Putamen (tissue), 1 donor: Measurements from ENCODE around the gene TIE1.
A peak's percentile ranks its signal among the peaks of the same experiment; 100 is the strongest.

ENCODE experiments used
- DNase-seq: peaks from one replicate; pipeline ENCODE4 v3.0.0-alpha.2; 2016; ENCODE audit warnings: low spot score

Gene TIE1

DNA sequence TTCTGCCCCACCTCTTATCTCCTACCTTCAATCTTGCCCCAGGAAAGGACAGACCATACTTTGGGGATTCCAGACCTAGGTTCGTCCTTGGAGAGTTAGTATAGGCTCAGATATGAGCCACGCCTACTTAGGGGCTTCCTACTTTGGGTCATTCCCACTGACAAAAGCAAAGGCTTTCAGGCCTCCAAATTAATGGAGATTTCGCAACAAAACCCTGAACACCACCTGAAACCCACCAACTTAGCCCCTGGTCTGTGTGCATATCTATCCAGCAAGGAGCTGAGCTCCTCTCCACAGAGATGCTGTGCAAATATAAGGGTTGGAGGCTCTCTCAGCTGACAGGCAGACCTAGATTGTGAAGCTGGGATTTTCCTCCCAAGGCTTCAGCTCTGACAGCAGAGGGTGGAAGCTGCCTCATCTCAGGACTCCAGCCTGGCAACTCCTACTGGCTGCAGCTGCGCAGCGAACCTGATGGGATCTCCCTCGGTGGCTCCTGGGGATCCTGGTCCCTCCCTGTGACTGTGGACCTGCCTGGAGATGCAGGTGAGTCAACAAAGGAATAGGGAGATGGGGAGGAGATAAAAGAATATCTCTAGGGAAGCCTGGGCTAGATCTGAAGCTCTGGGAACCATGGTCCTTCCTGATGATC is 38.9 kb downstream of the TIE1 start:
- no peak for DNase-seq

DNA sequence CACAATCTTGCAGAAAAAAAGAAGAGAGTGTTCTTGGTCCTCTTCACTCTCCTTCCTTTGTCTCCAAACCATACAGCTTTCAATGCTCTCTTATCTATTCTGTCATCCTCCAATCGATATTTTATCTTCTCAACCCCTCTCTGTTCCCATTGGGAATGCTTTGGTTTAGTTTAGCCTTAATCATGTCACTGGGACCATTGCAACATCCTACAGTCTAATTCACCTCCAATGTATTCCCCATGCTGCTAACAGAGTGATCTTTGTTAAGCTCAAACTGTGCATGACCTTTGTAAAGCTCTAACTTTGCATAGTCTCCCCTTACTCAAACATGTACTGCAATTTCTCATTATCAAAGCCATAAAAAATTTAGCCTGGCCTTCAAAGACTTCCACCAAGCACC is 39.8 kb downstream of the TIE1 start:
- DNase-seq, result no peak

DNA sequence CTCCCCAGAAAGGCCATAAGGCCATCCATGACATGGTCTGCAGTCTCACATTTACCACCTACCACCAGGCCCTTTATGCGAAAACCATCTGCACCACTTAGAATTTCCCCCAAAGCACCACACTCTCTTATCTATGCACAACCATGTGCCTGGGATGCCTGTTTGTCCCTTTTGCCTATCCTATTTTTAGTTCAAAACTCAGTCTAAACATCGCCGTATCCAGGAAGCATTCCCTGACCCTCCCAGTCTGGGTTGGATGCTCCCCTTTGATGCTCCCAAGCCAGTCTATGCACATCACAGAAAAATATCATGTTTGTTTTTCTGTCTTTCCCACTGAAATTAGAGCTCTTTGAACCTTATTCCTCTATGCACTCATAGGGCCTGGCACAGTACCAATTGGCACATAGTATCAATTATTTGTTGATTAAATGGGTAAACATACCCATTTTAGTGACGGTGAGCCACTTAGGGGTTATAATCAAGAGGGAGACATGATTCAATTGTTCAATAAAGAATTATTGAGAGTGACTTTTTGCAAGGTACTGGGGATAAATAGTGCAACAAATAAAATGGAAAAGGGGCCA is 43.6 kb downstream of the TIE1 start:
- no peak for DNase-seq

DNA sequence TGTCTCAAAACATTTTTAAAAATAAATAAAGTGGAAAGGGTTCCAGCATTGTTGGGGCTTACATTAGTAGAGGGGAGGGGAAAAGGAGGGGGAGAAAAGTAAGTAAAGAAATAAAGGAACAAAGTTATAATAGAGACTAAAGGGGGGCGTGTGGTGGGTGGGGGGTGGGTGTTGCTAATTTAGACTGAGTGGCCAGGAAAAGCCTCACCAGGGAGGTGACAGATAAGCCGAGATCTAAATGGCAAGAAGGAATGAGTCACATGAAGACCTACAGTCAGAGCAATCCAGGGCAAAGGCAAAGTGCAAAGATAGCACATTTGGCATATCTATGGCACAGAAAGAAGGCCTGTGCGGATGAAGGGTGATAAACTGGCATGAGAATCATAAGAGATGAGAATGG is 44.3 kb downstream of the TIE1 start:
- no peak for DNase-seq

DNA sequence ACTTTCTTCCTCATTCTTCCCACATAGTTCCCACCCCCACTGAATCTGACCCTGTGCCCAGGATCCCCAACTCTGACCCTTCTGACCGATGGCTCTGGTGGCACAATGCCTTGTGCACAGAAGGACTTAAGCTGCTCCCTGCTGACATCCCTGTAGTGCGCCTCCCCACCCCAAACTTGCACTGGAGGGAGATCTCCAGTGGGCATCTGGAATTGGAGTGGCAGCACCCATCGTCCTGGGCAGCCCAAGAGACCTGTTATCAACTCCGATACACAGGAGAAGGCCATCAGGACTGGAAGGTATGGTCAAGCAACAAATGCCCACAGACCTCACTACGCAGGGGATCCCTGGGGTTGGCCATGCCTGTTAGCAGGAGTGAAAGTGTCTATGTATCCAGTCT is 45.9 kb downstream of the TIE1 start:
- no peak for DNase-seq

DNA sequence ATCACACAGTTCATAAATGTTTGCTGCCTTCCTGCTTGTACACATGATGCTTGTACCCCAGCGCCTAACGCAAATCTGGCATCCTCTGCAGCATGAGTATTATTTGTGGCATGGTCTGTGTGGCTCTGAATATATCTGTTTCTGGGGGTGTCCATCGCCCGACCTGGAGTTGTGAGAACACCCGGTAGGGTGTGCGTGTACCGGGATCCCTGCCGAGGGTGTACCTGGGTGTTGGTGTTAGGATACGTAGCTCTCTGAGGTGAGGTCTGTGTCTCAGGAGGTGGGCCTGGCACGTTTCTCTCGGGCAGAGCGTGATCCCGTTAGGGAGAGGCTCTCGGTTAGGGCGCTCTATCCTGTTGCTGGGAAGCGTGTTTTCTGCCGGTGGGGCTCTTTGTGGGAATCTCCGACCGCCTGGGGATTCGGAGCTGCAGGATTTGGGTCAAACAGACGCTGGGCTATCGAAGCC is 47.6 kb downstream of the TIE1 start:
- DNase-seq, result no peak

DNA sequence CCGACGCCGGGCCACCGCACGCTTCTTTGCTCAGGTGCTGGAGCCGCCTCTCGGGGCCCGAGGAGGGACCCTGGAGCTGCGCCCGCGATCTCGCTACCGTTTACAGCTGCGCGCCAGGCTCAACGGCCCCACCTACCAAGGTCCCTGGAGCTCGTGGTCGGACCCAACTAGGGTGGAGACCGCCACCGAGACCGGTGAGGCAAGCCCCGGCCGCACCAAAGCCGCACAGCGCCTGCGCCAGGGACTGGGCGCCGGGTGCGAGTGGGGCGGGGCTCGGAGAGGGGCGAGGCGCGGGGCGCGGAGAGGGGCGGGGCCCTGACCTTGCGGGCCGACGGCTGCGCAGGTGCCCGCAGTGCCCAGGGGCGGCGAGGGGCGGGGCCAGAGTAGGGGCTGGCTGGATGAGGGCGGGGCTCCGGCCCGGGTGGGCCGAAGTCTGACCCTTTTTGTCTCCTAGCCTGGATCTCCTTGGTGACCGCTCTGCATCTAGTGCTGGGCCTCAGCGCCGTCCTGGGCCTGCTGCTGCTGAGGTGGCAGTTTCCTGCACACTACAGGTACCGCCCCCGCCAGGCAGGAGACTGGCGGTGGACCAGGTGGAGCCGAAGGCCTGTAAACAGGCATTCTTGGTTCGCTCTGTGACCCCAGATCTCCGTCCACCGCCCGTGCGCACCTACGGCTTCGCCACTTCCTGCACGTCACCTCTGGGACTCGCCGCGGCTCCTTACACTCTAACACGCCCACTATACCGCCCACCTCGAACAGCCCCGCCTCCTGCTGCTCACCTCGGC is 48.2 kb downstream of the TIE1 start:
- peak; percentile 45 for DNase-seq

DNA sequence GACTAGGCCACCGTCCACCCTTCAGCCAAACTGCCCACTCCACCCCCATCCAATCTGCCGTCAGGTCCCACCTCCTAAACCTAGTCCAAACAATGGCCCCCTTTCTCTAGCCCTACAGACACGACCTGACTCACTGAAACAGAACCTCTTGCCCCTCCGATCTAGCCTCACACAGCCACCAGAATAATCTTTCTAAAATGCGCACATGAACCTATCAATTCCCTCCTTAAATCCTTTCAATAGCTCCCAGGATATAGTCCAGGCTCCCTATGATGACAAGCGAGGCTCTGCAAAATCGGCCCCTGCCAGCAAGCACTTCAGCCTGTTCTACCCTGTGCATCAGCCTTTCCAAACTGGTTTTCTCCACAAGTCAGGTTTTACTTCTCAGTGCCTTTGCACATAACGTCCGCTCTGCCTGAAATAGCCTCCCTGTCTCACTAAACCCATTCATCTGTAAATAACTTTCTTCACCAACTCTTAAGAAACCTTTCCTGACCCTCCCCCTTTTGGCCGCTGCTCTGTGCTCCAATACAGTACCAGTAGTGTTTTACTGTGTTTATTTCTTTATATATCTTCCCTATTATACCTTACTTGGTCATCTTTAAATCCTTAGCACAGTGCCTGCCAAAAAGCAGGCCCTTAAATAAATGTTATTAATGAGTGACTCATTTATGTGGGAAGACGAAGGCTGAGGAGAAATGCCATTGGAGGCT is 49.0 kb downstream of the TIE1 start:
- DNase-seq, result no peak

DNA sequence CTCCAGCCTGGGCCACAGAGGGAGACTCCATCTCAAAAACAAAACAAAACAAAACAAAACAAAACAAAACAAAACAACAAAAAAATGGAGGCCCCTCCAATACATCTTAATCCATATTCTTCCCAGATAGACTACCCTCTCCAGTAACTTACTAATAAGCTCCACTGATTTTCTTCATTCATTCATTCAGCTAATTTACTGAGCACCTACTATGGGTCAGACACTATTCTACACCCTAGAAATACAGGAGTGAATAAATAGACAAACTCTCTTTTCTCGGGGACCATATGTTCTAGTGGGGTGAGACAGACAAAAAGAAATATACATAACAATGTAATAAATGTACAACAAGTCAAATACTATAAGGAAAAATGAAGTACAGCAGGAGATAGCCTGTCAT is 50.2 kb downstream of the TIE1 start:
- no peak for DNase-seq

DNA sequence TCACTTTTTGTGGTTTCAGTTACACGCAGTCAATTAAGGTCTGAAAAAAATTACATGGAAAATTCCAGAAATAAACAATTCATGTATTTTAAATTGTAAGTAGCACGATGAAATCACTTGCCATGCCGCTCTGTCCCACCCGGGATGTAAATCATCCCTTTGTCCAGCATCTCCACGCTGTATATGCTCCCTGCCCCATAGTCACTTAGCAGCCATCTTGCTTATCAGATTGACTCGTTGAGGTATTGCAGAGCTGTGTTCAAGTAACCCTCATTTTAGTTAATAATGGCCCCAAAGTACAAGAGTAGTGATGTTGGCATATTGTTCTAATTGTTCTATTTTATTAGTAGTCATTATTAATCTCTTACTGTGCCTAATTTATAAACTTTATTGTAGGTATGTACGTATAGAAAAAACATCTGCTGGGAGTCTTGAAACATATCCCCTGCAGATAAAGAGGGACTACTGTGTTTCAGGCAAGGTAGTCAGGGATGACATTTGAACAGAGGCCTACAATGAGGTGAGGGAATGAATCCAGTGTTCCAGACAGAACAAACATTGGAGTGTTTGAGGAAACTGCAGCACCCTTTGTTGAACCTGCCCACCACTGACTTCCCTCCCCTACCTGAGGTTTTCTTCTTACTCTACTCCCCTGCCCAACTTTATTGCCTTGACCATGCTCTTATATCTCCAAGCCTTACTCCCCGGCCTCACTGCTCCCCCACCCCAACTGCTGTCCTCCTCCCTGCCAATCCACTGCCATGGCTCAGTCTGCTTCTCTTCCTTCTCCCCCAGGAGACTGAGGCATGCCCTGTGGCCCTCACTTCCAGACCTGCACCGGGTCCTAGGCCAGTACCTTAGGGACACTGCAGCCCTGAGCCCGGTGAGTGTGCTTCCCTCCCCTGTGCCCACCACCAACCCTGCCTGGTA is 50.9 kb downstream of the TIE1 start:
- no peak for DNase-seq

DNA sequence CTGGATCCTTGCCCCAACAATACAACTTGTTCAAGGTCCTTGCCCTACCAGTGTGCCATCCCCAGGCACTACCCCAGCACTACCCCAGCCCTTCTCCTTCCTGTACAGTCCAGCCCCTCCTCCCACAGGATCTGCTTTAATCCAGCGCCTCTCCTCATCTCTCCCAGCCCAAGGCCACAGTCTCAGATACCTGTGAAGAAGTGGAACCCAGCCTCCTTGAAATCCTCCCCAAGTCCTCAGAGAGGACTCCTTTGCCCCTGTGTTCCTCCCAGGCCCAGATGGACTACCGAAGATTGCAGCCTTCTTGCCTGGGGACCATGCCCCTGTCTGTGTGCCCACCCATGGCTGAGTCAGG is 51.5 kb downstream of the TIE1 start:
- no peak for DNase-seq

DNA sequence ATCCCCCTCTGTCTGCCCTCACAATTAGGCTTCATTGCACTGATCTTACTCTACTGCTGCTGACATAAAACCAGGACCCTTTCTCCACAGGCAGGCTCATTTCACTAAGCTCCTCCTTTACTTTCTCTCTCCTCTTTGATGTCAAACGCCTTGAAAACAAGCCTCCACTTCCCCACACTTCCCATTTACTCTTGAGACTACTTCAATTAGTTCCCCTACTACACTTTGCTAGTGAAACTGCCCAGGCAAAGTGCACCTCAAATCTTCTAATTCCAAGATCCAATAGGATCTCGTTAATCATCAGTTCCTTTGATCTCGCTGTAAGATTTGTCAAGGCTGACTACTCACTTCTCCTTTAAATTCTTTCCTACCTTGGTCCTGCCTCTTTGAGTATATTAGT is 52.1 kb downstream of the TIE1 start:
- no peak for DNase-seq

DNA sequence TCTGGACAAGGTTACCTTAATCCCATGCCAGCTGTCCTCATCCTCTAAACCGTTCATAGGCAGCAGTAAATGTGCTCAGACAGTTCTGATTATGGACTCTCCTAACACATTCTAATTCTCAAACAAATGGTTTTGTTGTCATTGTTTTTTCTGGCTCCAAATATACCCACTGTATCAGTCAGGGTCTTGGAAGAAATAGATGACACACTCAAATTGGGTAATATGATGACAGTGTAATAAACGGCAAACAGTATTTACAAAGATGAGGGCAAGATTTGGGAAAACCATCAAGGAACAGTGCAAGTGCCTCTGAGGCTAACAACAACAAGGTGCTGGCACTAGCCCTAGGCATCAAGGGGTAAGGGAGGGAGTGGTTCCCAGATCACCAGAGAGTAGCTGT is 53.7 kb downstream of the TIE1 start:
- no peak for DNase-seq

DNA sequence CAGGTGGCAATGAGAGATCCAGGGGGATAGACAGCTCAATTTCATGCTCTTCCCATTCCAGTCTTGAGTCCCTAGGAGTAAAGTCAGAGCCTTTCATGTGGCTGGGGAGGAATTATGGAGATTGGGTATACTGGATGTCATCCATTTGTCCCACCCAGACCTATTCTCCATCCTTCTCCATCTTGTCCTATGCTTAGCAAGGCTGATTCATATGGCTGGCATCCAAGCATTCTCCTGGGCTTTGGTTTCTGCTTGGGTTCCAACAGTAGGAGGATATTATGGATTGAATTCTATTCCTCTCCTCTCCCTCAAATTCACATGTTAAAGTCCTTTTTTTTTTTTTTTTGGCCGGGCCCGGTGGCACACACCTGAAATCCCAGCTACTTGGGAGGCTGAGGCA is 54.2 kb downstream of the TIE1 start:
- no peak for DNase-seq

DNA sequence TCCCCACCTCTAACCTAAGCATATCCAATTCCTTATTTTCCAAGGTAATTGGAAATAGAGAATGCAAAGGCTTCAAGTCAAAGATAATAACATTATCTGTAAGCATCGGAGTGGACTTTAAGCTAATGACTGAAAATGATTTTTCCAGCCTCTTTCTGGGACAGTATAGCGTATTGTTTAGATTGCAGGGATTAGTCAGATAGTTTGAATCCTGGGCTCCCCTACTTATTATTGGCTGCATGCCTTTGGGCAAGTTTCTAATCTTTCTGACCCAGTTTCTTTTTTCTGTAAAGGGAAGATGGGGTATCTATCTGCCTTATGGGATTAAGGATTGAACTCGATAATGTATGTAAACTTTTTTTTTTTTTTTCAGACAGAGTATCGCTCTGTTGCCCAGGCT is 56.5 kb downstream of the TIE1 start:
- no peak for DNase-seq

DNA sequence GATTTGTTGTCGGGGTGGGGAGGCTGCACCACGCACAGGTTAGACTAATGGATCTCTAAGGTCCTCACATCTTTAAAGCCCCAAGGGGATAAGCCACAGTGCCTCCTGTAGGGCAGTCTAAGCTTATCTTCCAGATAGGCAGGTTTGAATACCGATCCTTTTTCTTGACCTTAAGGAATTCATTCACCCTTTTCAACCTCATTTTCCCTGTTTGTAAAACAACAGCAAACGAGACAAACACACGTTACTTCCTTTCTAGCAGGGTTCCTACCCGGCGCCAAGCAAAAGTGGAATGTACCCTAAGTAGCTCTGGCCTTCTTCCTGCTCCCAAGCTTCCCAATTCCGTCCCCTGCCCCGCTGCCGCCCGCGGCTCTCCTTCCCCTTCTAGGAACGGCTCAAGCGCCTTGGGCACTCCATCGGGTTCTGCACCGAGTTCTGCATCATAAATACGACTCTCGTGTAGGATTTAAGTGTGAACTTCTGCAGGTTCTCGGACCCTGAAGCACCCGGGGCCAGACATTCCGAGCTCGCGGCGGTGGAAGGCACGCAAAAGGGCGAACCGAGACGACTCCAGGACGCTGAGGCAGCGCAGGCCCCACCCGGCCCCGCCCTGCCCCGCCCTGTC is 57.5 kb downstream of the TIE1 start:
- no peak for DNase-seq

DNA sequence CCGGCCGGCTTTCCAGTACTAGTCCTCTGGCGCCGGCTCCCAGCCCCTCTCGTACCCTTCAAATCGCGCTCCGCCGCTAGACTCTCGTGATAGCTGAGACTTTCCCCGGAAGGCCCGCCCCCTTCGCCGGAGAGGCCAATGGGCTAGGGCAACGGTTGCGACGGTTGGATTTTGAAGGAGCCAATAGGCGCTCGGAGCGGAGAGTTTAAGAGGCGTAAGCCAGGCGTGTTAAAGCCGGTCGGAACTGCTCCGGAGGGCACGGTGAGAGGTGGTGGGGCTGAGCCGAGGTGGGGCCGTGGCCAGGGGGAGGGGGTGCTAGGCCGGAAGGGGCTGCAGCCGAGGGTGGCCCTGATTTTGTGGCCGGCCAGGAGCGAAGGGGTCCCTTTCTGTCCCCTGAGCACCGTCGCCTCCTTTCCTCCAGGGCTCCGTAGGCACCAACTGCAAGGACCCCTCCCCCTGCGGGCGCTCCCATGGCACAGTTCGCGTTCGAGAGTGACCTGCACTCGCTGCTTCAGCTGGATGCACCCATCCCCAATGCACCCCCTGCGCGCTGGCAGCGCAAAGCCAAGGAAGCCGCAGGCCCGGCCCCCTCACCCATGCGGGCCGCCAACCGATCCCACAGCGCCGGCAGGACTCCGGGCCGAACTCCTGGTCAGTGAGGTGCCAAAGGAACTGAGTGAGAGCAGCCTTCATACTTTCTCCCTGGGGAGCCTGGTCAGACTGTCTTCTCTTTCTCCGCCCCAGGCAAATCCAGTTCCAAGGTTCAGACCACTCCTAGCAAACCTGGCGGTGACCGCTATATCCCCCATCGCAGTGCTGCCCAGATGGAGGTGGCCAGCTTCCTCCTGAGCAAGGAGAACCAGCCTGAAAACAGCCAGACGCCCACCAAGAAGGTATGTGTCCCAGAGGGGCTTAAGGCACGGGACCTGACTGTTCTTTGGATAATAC is 58.2 kb downstream of the TIE1 start, which contains the start of gene CDC20:
CDC20 (plus strand) TSS at position 236 of the 948 bp plus-strand sequence; CDS start at position 471, 235 bp downstream.
- DNase-seq, result peak; percentile 96

DNA sequence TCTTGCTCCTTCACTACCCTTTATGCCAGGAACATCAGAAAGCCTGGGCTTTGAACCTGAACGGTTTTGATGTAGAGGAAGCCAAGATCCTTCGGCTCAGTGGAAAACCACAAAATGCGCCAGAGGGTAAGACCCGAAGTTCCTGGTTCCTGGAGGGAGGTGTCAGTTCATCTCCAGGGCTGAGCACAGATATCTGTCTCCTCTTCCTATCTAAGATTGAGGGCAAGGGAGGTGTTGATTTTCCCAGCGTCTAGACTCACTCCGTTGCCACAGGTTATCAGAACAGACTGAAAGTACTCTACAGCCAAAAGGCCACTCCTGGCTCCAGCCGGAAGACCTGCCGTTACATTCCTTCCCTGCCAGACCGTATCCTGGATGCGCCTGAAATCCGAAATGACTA is 58.9 kb downstream of the TIE1 start:
- DNase-seq, result no peak

DNA sequence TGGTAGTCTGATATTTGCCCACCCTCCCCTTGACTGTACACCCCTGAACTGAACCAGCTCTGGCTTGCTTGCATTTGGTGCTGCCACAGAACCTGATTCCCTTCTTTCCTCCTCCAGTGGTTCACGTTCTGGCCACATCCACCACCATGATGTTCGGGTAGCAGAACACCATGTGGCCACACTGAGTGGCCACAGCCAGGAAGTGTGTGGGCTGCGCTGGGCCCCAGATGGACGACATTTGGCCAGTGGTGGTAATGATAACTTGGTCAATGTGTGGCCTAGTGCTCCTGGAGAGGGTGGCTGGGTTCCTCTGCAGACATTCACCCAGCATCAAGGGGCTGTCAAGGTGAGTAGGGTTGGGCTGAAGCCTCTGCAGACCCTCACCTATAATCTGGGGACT is 59.8 kb downstream of the TIE1 start:
- DNase-seq, result no peak
